GM19240 (cell line): Measurements from ENCODE around the gene PCDHA5.

Source experiments
- DNase-seq: peaks from one replicate; pipeline ENCODE4 v3.0.0; 2011; ENCODE audit warnings: low spot score; ENCODE audit not compliant: insufficient read length

The PCDHA5 gene

GRCh38 chr5:140857987-140858240 lies 36.5 kb downstream of the PCDHA5 start:
- DNase-seq: no peak

- no peak for DNase-seq
Observed at GRCh38 chr5:140862441-140863295, 41.3 kb downstream of the PCDHA5 start.

- no peak for DNase-seq
Observed at GRCh38 chr5:140868721-140869554, 47.5 kb downstream of the PCDHA5 start, which contains the start of gene PCDHA11. PCDHA11 (plus strand) TSS chr5:140868957; CDS start chr5:140869104, 147 bp downstream.

- DNase-seq: no peak
Observed at GRCh38 chr5:140869555-140869886, 48.1 kb downstream of the PCDHA5 start.

GRCh38 chr5:140870221-140871201 lies 49.1 kb downstream of the PCDHA5 start:
- no peak for DNase-seq
